SK-N-SH treated with all-trans-retinoic acid at 6 μM for 48 hours (cell line): ENCODE data around the gene ARSG.

ENCODE experiments used
- ATAC-seq: fragments of 200-7000 bp; cut with Tn5 transposase; 3 replicates; pipeline ENCODE4 v1.9.1; 2020; ENCODE audit warnings: mild to moderate bottlenecking, moderate library complexity
- BACH2 ChIP-seq: fragments of 250-450 bp; sonication (Bioruptor Pico); IDR thresholded peaks from 2 replicates; pipeline ENCODE4 v1.9.0; 2021; ENCODE audit warnings: mild to moderate bottlenecking, borderline replicate concordance
- CREB5 ChIP-seq: fragments of 250-450 bp; sonication (Bioruptor Pico); IDR thresholded peaks from 2 replicates; pipeline ENCODE4 v1.5.1; 2020; ENCODE audit warnings: low read depth, mild to moderate bottlenecking, moderate library complexity
- CSRNP3 ChIP-seq: fragments of 250-450 bp; sonication (Bioruptor Pico); IDR thresholded peaks from 2 replicates; pipeline ENCODE4 v1.5.1; 2021; ENCODE audit warnings: mild to moderate bottlenecking, moderate library complexity
- ESRRG ChIP-seq: fragments of 250-450 bp; sonication (Bioruptor Pico); IDR thresholded peaks from 2 replicates; pipeline ENCODE4 v1.6.1; 2021; ENCODE audit warnings: mild to moderate bottlenecking
- ISL1 ChIP-seq: fragments of 250-450 bp; sonication (Bioruptor Pico); IDR thresholded peaks from 2 replicates; pipeline ENCODE4 v2.1.2; 2022; ENCODE audit warnings: mild to moderate bottlenecking, moderate library complexity
- OSR1 ChIP-seq: fragments of 250-450 bp; sonication (Bioruptor Pico); IDR thresholded peaks from 2 replicates; pipeline ENCODE4 v1.8.0; 2022; ENCODE audit warnings: moderate library complexity, mild to moderate bottlenecking, inconsistent platforms
- PATZ1 ChIP-seq: fragments of 250-450 bp; sonication (Bioruptor Pico); IDR thresholded peaks from 2 replicates; pipeline ENCODE4 v1.8.0; 2020; ENCODE audit warnings: mild to moderate bottlenecking, moderate library complexity, borderline replicate concordance
- POU6F1 ChIP-seq: fragments of 250-450 bp; sonication (Bioruptor Pico); IDR thresholded peaks from 2 replicates; pipeline ENCODE4 v1.8.0; 2021; ENCODE audit warnings: low read depth, mild to moderate bottlenecking, moderate library complexity, borderline replicate concordance
- PPARA ChIP-seq: fragments of 250-450 bp; sonication (Bioruptor Pico); IDR thresholded peaks from 2 replicates; pipeline ENCODE4 v1.5.0; 2020; ENCODE audit warnings: mild to moderate bottlenecking, borderline replicate concordance
- RARB ChIP-seq: fragments of 250-450 bp; sonication (Bioruptor Pico); IDR thresholded peaks from 2 replicates; pipeline ENCODE4 v1.8.0; 2021; ENCODE audit warnings: mild to moderate bottlenecking, moderate library complexity
- SNAI2 ChIP-seq: fragments of 250-450 bp; sonication (Bioruptor Pico); IDR thresholded peaks from 2 replicates; pipeline ENCODE4 v1.5.0; 2020; ENCODE audit warnings: mild to moderate bottlenecking, moderate library complexity
- TOX ChIP-seq: fragments of 250-450 bp; sonication (Bioruptor Pico); IDR thresholded peaks from 2 replicates; pipeline ENCODE4 v1.8.0; 2021; ENCODE audit warnings: mild to moderate bottlenecking, moderate library complexity, borderline replicate concordance
- TSHZ2 ChIP-seq: fragments of 250-450 bp; sonication (Bioruptor Pico); IDR thresholded peaks from 2 replicates; pipeline ENCODE4 v1.5.0; 2020; ENCODE audit warnings: mild to moderate bottlenecking, moderate library complexity
- ZC3H10 ChIP-seq: fragments of 250-450 bp; sonication (Bioruptor Pico); IDR thresholded peaks from 2 replicates; pipeline ENCODE4 v1.5.1; 2021; ENCODE audit warnings: mild to moderate bottlenecking, moderate library complexity
- ZFP3 ChIP-seq: fragments of 250-450 bp; sonication (Bioruptor Pico); IDR thresholded peaks from 2 replicates; pipeline ENCODE4 v1.5.0; 2020; ENCODE audit warnings: mild to moderate bottlenecking, moderate library complexity
- ZFP30 ChIP-seq: fragments of 450-650 bp; formaldehyde crosslinking; IDR thresholded peaks from 2 replicates; pipeline ENCODE4 v1.5.0; 2022; ENCODE audit warnings: mild to moderate bottlenecking, moderate library complexity
- ZNF8 ChIP-seq: fragments of 450-650 bp; formaldehyde crosslinking; IDR thresholded peaks from 2 replicates; pipeline ENCODE4 v1.5.0; 2020; ENCODE audit warnings: mild to moderate bottlenecking, moderate library complexity

The ARSG gene

GRCh38 chr17:68449021-68449739 is 157.9 kb downstream of the ARSG start (continued):
- no peak for TF ChIP-seq TSHZ2 (CRISPR knock-in tag)
- no peak for TF ChIP-seq ZNF8 (CRISPR knock-in tag)
- TF ChIP-seq TOX (CRISPR knock-in tag) = no peak
- TF ChIP-seq CREB5 = no peak
- TF ChIP-seq ESRRG = no peak

- no peak for TF ChIP-seq PATZ1 (CRISPR knock-in tag)
- no peak for TF ChIP-seq SNAI2
- no peak for TF ChIP-seq ZFP3 (CRISPR knock-in tag)
- no peak for TF ChIP-seq RARB
- TF ChIP-seq OSR1 (CRISPR knock-in tag) = no peak
- no peak for TF ChIP-seq ZFP30 (CRISPR knock-in tag)
- TF ChIP-seq ISL1 (CRISPR knock-in tag) = no peak
- TF ChIP-seq PPARA (CRISPR knock-in tag) = no peak
- TF ChIP-seq CSRNP3 = no peak
- TF ChIP-seq ZC3H10 = no peak
- no peak for TF ChIP-seq BACH2 (CRISPR knock-in tag)
- TF ChIP-seq POU6F1 (CRISPR knock-in tag) = no peak
- no peak for TF ChIP-seq ZNF8 (CRISPR knock-in tag)
These were observed 159.1 kb downstream of the ARSG start for GRCh38 chr17:68450391-68450790.

GRCh38 chr17:68450801-68451200 is 159.5 kb downstream of the ARSG start:
- no peak for TF ChIP-seq TOX (CRISPR knock-in tag)
- TF ChIP-seq ISL1 (CRISPR knock-in tag) = no peak
- no peak for TF ChIP-seq ZC3H10
- TF ChIP-seq BACH2 (CRISPR knock-in tag) = no peak
- TF ChIP-seq ZFP30 (CRISPR knock-in tag) = no peak
- no peak for TF ChIP-seq POU6F1 (CRISPR knock-in tag)
- no peak for TF ChIP-seq PATZ1 (CRISPR knock-in tag)
- TF ChIP-seq RARB = no peak
- no peak for ATAC-seq

More at GRCh38 chr17:68450391-68450790, 159.1 kb downstream of the ARSG start:
- ATAC-seq = no peak
